MM.1S (cell line): ENCODE results near the gene RCAN1.

ENCODE experiments used
- DNase-seq: peaks from one replicate; pipeline ENCODE4 v3.0.0-alpha.2; 2015
- H2AFZ ChIP-seq: fragments of 300-600 bp; sonication (generic); 2 replicates; pipeline ENCODE4 v1.6.0; 2016; ENCODE audit warnings: antibody characterized with exemption, low read length
- H3F3A ChIP-seq: fragments of 300-600 bp; sonication (generic); 2 replicates; pipeline ENCODE4 v1.6.1; 2016; ENCODE audit warnings: mild to moderate bottlenecking, antibody characterized with exemption, low read length, moderate library complexity, mixed read lengths; ENCODE audit not compliant: insufficient read depth
- H3K27ac ChIP-seq: fragments of 300-600 bp; sonication (generic); 2 replicates; pipeline ENCODE4 v1.5.1; 2016; ENCODE audit warnings: mild to moderate bottlenecking, low read length
- H3K27me3 ChIP-seq: fragments of 300-600 bp; sonication (generic); replicated peaks from 2 replicates; pipeline ENCODE4 v1.6.0; 2016; ENCODE audit warnings: low read length; ENCODE audit not compliant: insufficient read depth
- H3K36me3 ChIP-seq: fragments of 300-600 bp; sonication (generic); replicated peaks from 2 replicates; pipeline ENCODE4 v1.6.1; 2016; ENCODE audit warnings: mild to moderate bottlenecking, low read length, mixed read lengths; ENCODE audit not compliant: insufficient read depth
- H3K4me1 ChIP-seq: fragments of 300-600 bp; sonication (generic); 2 replicates; pipeline ENCODE4 v1.6.1; 2016; ENCODE audit warnings: low read length, mixed read lengths
- H3K4me2 ChIP-seq: fragments of 300-600 bp; sonication (generic); 2 replicates; pipeline ENCODE4 v1.6.0; 2016; ENCODE audit warnings: low read depth, low read length
- H3K4me3 ChIP-seq: fragments of 300-600 bp; sonication (generic); 2 replicates; pipeline ENCODE4 v1.5.1; 2016; ENCODE audit warnings: low read length, mixed read lengths
- H3K79me2 ChIP-seq: fragments of 300-600 bp; sonication (generic); 2 replicates; pipeline ENCODE4 v1.6.1; 2016; ENCODE audit warnings: mixed run types, low read length, mixed read lengths
- H3K9ac ChIP-seq: fragments of 300-600 bp; sonication (generic); 2 replicates; pipeline ENCODE4 v1.6.1; 2016; ENCODE audit warnings: low read length, mixed read lengths
- H3K9me2 ChIP-seq: fragments of 300-600 bp; sonication (generic); replicated peaks from 2 replicates; pipeline ENCODE4 v1.6.1; 2016; ENCODE audit warnings: mild to moderate bottlenecking, low read length, mixed read lengths; ENCODE audit not compliant: insufficient read depth
- H3K9me3 ChIP-seq: fragments of 300-600 bp; sonication (generic); replicated peaks from 2 replicates; pipeline ENCODE4 v1.6.1; 2016; ENCODE audit warnings: mild to moderate bottlenecking, low read length, mixed read lengths; ENCODE audit not compliant: insufficient read depth
- H4K20me1 ChIP-seq: fragments of 300-600 bp; sonication (generic); 2 replicates; pipeline ENCODE4 v1.6.1; 2016; ENCODE audit warnings: mild to moderate bottlenecking, low read length, moderate library complexity, mixed read lengths; ENCODE audit not compliant: insufficient read depth
- EZH2 ChIP-seq: fragments of 300-600 bp; sonication (generic); optimal IDR thresholded peaks from 2 replicates; pipeline ENCODE3; 2017; ENCODE audit warnings: low read depth, mild to moderate bottlenecking, antibody characterized with exemption, low read length, mixed read lengths
- EZH2phosphoT487 ChIP-seq: fragments of 300-600 bp; sonication (generic); IDR thresholded peaks from 2 replicates; pipeline ENCODE4 v1.6.1; 2018; ENCODE audit warnings: antibody characterized with exemption, low read length
- TF ChIP-seq, protein P1 (sequence below): fragments of 300-600 bp; sonication (generic); IDR thresholded peaks from 2 replicates; pipeline ENCODE4 v1.5.1; 2016; ENCODE audit warnings: antibody characterized with exemption, low read length, mixed read lengths

The RCAN1 gene

GRCh38 chr21:34526241-34526617 lies 88.7 kb downstream of the RCAN1 start:
- H3K4me2 ChIP-seq, result peak overlapping the region; percentile 76
- peaks cover 13% of the 10 kb centered on the region for H3F3A ChIP-seq
- no peaks in the 10 kb centered on the region for H4K20me1 ChIP-seq
- H3K9me3 ChIP-seq, result no peaks in the 10 kb centered on the region
- no peaks in the 10 kb centered on the region for H3K27me3 ChIP-seq
- DNase-seq, result no peak
- peaks cover 16% of the 10 kb centered on the region for H3K4me1 ChIP-seq
- H3K9ac ChIP-seq, result peak overlapping the region; percentile 32; the same call in 1 of the 2 replicates
- H3K79me2 ChIP-seq, result 0 out of 2 replicates have a peak, but pooled peaks cover 3% of the 10 kb centered on the region
- H3K36me3 ChIP-seq, result no peaks in the 10 kb centered on the region
- peak overlapping the region; percentile 51 for H3K4me3 ChIP-seq
- H3K9me2 ChIP-seq, result no peaks in the 10 kb centered on the region
- H3K27ac ChIP-seq, result peak overlapping the region; percentile 61; the same call in 1 of the 2 replicates
- peak overlapping the region; percentile 36; the same call in 1 of the 2 replicates for H2AFZ ChIP-seq
- TF ChIP-seq, protein P1, sequence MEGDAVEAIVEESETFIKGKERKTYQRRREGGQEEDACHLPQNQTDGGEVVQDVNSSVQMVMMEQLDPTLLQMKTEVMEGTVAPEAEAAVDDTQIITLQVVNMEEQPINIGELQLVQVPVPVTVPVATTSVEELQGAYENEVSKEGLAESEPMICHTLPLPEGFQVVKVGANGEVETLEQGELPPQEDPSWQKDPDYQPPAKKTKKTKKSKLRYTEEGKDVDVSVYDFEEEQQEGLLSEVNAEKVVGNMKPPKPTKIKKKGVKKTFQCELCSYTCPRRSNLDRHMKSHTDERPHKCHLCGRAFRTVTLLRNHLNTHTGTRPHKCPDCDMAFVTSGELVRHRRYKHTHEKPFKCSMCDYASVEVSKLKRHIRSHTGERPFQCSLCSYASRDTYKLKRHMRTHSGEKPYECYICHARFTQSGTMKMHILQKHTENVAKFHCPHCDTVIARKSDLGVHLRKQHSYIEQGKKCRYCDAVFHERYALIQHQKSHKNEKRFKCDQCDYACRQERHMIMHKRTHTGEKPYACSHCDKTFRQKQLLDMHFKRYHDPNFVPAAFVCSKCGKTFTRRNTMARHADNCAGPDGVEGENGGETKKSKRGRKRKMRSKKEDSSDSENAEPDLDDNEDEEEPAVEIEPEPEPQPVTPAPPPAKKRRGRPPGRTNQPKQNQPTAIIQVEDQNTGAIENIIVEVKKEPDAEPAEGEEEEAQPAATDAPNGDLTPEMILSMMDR, result no peak
- TF ChIP-seq EZH2 (no peak), EZH2phosphoT487 (no peak)

DNA sequence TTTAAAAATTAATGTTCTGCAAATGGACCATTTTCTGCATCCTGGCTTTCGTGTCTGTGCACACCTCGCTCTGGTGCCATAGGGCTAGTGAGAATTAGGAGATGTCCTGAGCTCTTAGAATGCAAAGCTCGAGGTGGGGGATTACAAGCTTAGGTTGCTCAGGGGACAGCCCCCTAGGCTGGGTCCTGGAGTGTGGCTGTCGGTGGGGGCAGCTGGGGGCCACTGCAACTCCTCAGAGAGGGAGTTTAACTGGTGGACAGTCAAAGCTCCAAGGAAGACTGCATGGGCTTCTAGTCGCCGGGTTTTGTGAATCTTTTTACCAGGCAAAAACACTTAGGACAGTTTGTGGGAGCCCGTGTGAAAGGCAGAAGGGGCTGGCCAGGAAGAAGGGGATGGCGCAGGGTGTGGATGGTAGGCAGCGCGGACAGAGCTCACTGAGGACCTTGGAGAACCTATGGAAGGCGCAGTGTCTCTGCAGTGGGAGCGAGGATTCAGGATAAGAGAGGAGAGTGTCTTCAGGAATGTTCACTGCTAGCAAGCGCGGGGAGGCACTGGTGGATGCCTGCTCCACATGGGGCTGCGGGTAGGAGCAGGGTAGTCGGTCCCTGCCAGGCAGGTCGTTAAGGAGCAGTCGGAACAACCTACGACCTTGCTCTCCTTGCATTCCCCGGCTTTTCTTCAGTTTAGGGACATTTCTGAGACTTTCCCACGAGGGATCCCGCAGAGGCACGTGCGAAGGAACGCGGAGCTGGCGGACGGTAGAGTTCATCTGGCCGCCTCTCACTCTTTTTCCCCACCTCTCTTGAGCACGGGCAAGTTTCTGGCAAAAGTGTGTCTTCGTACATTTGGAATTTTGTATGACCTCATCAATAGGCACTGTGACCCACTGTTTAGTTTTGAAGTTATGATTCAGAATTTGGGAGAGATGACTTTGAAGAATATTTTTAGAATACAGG lies 90.0 kb downstream of the RCAN1 start:
- no peak overlapping the region for H3K4me2 ChIP-seq
- no peaks in the 10 kb centered on the region for H3K9me2 ChIP-seq
- no peaks in the 10 kb centered on the region for H3K9me3 ChIP-seq
- TF ChIP-seq EZH2 (no peak), EZH2phosphoT487 (no peak)
- TF ChIP-seq, protein P1, result no peak
- no peak overlapping the region for H2AFZ ChIP-seq
- no peak overlapping the region for H3K4me3 ChIP-seq
- H4K20me1 ChIP-seq, result no peaks in the 10 kb centered on the region
- peaks cover 13% of the 10 kb centered on the region for H3F3A ChIP-seq
- no peaks in the 10 kb centered on the region for H3K36me3 ChIP-seq
- DNase-seq, result no peak
- H3K27me3 ChIP-seq, result no peaks in the 10 kb centered on the region
- H3K4me1 ChIP-seq, result peaks cover 16% of the 10 kb centered on the region
- H3K9ac ChIP-seq, result no peak overlapping the region
- no peak overlapping the region for H3K27ac ChIP-seq
- 0 out of 2 replicates have a peak, but pooled peaks cover 3% of the 10 kb centered on the region for H3K79me2 ChIP-seq

DNA sequence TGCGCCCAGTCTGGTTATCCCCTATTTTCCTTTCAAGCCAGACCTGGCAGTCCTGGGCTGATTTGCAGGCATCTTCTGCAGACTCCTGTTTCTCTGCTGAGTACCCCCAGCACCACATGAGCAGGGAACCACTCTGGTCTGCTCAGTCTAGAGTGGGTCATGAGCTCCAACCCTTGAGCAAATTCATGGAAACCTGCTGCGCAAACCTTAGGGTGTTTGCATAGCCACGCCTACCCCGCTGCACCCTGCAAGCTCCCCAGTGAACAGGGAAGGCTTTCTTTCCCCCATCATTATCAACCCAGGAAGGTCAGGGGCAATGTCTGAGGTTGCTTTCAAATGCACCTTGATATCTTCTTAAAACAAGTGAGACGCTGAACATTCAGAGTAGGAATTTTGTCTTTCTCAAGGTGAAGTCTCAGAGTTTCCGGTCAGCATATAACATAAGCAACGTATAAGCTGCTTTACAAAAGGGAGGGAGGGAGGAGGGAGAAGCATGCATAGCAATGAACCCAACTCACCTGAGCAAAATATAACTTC lies 91.8 kb downstream of the RCAN1 start:
- DNase-seq, result no peak
- H3K36me3 ChIP-seq, result no peaks in the 10 kb centered on the region
- no peak for TF ChIP-seq EZH2
- TF ChIP-seq EZH2phosphoT487, result no peak
- H3K4me3 ChIP-seq, result no peak overlapping the region
- H3K27ac ChIP-seq, result no peak overlapping the region
- H3K4me2 ChIP-seq, result no peak overlapping the region
- no peaks in the 10 kb centered on the region for H3K9me2 ChIP-seq
- H3K79me2 ChIP-seq, result 0 out of 2 replicates have a peak, but pooled peaks cover 3% of the 10 kb centered on the region
- H2AFZ ChIP-seq, result no peak overlapping the region
- no peaks in the 10 kb centered on the region for H3K27me3 ChIP-seq
- peaks cover 13% of the 10 kb centered on the region for H3F3A ChIP-seq
- H3K4me1 ChIP-seq, result peaks cover 16% of the 10 kb centered on the region
- no peaks in the 10 kb centered on the region for H4K20me1 ChIP-seq
- no peak overlapping the region for H3K9ac ChIP-seq
- no peaks in the 10 kb centered on the region for H3K9me3 ChIP-seq
